Lower leg skin (tissue), 4 donors: ENCODE results near the gene TNS3. TPM values are rescaled to one million over a fixed set of nuclear protein-coding genes. Genes with fewer than 3 reads are reported as not detected.
A peak's percentile ranks its signal among the peaks of the same experiment; 100 is the strongest.

Experiments
- DNase-seq, 2 donors: peaks; one replicate each; pipeline ENCODE4 v3.0.0-alpha.2; 2019; ENCODE audit warnings: low spot score in 2 of 2
- H3K4me3 ChIP-seq: fragments of 200-600 bp; sonication (generic); 2 replicates; pipeline ENCODE4 v1.5.1; 2017; ENCODE audit warnings: mild to moderate bottlenecking, low read depth; ENCODE audit not compliant: poor library complexity, severe bottlenecking
- POLR2A ChIP-seq, 2 donors: fragments of 450-650 bp; IDR thresholded peaks; one replicate each; pipeline ENCODE4 v1.6.1; 2016 to 2017; ENCODE audit warnings: antibody characterized with exemption in 2 of 2, mild to moderate bottlenecking in 1 of 2, moderate library complexity in 1 of 2
- WGBS, 2 donors: methylation state at CpG; one replicate each; pipeline ENCODE4 v1.1.5; 2018; 5-methylcytosine and 5-hydroxymethylcytosine counted together
- intact Hi-C: fragments of 100-400 bp; cut with DNase I; formaldehyde crosslinking; loops from one replicate; pipeline ENCODE4 v1.15.0; 2023; ENCODE audit warnings: low total_unique reads
- total RNA-seq, 4 donors: library from RNA; depleted of rRNA; stranded (reverse); fragments of >200 nt; gene quantifications; one replicate each; pipeline ENCODE4 v1.1.0, GENCODE V29; 2016
- TF ChIP-seq, protein P1 (sequence below), 3 donors: fragments of 450-650 bp; IDR thresholded peaks; one replicate each; pipeline ENCODE4 v1.5.1; 2016; ENCODE audit warnings: antibody characterized with exemption in 3 of 3, mild to moderate bottlenecking in 3 of 3, moderate library complexity in 2 of 3

Gene TNS3
- total RNA-seq, 4 donors from 2014 or later: 19.5 to 33.9 (median 25.5) TPM

DNA sequence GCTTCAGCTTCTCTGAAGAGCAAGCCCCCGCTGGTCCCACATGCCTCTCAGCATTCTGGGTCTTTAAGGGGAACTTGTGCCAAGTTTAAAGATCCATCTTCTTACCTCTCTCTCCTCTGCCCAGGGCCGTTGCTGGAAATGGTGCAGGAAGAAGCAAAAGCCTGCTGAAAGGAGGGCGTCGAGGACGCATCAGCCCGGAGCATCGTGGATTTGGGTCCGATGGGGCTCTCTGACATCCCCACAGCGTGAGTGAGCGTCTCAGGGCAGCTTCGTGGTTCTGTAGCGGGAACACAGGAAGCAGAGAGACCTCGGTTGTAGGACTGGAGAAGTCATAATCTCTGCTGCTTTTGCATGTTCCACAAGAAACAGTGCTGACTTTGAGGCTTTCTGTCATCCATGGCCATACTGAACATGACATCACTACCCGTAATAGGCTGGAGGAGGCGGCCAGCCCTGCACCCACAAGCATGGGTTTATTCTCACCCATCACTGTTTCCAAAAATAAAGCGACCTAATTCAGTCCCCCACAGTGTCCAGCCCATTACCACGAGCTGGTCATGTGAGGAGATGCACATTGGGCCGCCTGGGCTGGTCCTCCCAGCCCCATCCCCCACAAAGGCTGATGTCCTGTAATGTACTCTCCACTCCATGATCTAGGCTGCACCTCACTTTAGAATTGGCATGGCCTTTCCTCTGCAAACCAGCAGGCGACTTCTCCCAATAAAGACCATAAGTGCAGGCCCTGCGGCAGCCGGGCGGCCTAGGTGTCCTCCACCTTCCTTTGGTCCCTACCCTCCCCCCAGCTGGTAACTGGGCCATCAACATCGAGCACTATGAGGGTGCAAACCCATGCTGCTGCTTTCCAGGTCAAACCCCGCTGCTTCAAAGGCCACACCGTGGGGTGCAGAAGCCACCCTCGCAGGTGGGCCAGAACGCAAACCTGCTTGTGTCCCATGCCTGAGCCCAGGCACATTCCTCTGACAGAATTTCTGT, 276.9 kb downstream of the TNS3 start:
- peak in 1 of 2 donors; percentile 50 for DNase-seq
- H3K4me3 ChIP-seq: no peak overlapping the region
- 89 to 90% methylated on average over 27 of the region's 27 CpGs for WGBS, 2 donors
- intact Hi-C loops: no loop called here
- TF ChIP-seq POLR2A (IDR thresholded peaks at IDR 0.05): no peak
- TF ChIP-seq, protein P1, sequence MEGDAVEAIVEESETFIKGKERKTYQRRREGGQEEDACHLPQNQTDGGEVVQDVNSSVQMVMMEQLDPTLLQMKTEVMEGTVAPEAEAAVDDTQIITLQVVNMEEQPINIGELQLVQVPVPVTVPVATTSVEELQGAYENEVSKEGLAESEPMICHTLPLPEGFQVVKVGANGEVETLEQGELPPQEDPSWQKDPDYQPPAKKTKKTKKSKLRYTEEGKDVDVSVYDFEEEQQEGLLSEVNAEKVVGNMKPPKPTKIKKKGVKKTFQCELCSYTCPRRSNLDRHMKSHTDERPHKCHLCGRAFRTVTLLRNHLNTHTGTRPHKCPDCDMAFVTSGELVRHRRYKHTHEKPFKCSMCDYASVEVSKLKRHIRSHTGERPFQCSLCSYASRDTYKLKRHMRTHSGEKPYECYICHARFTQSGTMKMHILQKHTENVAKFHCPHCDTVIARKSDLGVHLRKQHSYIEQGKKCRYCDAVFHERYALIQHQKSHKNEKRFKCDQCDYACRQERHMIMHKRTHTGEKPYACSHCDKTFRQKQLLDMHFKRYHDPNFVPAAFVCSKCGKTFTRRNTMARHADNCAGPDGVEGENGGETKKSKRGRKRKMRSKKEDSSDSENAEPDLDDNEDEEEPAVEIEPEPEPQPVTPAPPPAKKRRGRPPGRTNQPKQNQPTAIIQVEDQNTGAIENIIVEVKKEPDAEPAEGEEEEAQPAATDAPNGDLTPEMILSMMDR (IDR thresholded peaks at IDR 0.05): no peak

DNA sequence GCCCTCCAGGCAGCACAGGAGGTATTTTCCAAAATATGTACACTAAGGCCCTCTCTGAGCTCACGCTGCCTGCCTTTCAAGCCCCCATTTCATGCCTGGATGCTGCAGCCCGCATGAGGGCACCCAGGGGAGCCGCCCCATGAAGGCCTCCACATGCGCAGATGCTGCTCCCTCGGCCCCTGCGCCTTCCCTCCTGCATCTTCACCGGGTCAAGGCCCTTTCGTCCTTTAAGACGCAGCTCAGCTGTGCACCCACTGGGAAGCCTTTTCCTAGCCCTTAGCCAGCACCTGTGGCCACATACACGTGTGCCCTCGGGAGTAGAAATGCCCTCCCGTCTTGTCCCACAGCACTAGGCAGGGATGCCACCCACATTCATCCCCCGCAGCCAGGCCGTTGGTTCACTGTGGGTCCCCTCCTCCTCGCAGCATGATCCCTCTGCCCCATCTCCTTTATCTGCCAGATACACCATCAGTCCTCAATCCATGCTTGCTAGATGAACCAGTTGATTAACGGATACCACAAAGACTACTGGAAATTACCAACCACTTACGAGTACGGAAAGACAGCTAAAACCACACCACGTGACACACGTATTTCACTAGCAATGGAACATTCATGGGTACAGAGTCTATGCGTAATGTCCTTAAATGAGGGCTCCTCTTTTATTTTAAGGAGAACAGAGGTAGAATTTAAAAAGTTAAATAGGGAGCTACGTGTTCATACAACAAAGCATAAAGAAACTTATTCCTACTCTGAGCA, 278.0 kb downstream of the TNS3 start:
- 93 to 94% methylated on average over 22 of the region's 22 CpGs for WGBS, 2 donors
- DNase-seq: no peak
- TF ChIP-seq, protein P1 (IDR thresholded peaks at IDR 0.05): no peak
- TF ChIP-seq POLR2A (IDR thresholded peaks at IDR 0.05): no peak
- intact Hi-C loops: no loop called here
- H3K4me3 ChIP-seq: no peak overlapping the region

DNA sequence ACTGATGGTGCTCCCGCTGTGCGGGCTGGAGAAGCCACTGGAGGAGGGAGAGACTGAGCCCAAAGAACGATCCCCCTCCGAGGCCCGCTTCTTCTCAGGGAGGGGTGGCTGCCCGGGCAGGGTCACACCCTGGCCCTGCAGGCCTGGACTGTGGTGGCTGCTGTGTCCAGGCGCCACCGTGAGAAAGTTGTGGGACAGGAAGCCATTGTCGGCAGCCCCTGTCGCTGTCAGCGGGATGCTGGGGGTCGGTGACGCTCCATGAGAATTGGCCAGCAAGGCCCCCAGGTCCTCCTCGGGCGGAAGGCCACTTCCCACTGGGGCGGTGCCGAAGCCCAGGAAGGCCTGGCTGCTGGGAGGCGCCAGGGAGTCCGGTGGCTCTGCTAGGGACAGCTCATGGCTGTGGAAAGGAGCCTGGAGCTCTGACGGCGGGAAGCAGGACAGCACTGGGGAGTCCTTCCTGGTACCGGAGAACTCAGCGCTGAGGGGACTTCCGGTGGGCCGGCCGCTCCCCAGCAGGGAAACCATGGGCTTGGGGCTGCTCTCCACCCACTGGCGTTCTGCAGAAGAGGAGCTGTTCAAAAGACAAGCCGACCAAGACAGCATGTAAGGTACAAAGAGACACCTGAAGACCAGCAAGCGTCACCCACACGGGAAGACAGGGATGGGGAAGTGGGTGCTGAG, 278.8 kb downstream of the TNS3 start:
- WGBS, 2 donors: 91 to 94% methylated on average over 28 to 30 of the region's 30 CpGs
- no peak for DNase-seq
- no peak overlapping the region for H3K4me3 ChIP-seq
- intact Hi-C loops: no loop called here
- no peak for TF ChIP-seq POLR2A (IDR thresholded peaks at IDR 0.05)
- TF ChIP-seq, protein P1 (IDR thresholded peaks at IDR 0.05): no peak

DNA sequence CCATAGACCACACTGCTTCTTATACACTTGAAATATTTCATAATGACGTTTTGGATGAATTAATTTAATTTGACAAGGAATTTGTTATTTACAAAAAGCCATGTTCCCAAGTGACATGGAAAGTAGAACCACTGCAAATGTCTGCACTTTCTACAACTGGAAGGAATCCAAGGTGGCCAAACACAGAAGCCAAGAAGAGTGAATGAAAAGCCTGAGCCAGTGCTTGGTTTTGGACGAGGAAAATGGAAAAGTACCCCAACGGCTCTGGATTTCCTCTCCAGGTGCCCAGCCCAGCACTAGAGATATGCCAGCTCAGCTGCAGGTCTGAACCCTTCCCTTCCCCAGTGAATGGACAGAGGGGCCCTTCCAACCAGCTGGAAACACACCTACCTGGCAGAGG, 279.4 kb downstream of the TNS3 start:
- no peak overlapping the region for H3K4me3 ChIP-seq
- 48 to 53% methylated on average over 3 of the region's 3 CpGs for WGBS, 2 donors
- intact Hi-C loops: no loop called here
- TF ChIP-seq, protein P1 (IDR thresholded peaks at IDR 0.05): no peak
- no peak for TF ChIP-seq POLR2A (IDR thresholded peaks at IDR 0.05)
- DNase-seq: no peak

DNA sequence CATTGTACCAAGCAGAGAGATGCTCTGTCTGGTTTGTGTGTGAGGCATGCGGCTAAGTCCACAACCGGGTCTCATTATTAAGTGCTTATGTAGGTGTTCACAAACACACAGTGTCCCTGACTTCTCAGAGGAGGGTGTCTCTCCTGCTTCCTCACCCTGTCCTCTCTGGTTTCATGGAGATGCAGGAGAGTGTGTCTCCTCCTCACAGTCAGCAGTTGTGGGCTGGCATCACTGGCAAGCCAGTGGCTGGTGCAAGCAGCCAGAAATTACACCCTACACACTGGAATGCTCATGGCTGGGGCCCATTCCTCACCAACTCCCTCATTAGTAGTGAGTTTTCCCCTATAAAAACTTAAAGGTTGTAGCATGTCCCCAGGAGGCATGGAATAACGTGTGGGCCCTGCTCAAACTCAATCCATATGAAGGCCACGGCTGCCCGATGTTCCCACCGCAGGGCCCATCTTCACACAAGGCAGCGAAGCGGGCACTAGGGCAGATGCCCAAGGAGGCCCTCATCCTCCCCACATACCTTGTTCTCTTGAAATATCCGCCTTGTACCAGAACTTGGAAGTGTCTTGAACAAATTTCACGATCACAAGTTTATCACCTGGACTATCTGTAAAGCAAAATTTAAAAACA, 280.1 kb downstream of the TNS3 start:
- TF ChIP-seq, protein P1 (IDR thresholded peaks at IDR 0.05): no peak
- no peak for TF ChIP-seq POLR2A (IDR thresholded peaks at IDR 0.05)
- no peak for DNase-seq
- intact Hi-C loops: no loop called here
- 90 to 94% methylated on average over 10 of the region's 10 CpGs for WGBS, 2 donors
- H3K4me3 ChIP-seq: no peak overlapping the region
